HG02938 (cell line): Measurements from ENCODE around the gene MRGPRX4.
"Not testable (repeated sequence)": the region's sequence is repeated elsewhere in the genome, so short reads cannot be mapped to it uniquely, and the experiment has no call there.

Source experiments
- ATAC-seq: cut with Tn5 transposase; IDR thresholded peaks from one replicate; pipeline ENCODE4 v1.9.1; 2021; ENCODE audit warnings: mild to moderate bottlenecking, moderate library complexity; ENCODE audit not compliant: unreplicated experiment

Gene MRGPRX4

DNA sequence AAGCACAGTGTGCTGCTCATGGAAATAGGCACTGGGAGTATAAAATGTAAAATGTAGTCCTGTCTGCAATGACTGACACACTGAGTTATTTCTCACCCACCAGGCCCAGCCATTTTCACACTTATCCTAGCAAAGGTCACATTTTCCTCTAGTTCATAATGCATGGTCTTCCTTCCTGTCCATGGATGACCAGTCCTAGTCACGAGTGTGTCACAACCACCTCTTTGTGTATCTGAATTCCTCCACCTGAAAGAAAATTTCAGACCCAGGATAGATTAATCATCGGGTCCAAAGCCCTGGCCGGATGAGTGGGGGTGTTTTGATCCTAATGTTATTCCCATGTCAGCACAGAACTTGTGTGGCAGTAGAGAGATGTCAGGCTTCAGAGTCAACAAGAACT, at the start of gene MRGPRX4:
MRGPRX4 (plus strand) TSS at position 172 of the 400 bp plus-strand sequence. CDS start 420 bp downstream, outside the sequence.
- no peak for ATAC-seq

- not testable (repeated sequence) for ATAC-seq
These were observed 41.5 kb upstream of the MRGPRX4 start for GRCh38 chr11:18131115-18131514.

GRCh38 chr11:18132341-18132740, 40.3 kb upstream of the MRGPRX4 start, which contains the start of gene MRGPRX3:
Gene MRGPRX3, plus strand, starts transcription at chr11:18132571. Its CDS starts 4,632 bp downstream, at chr11:18137203.
- no peak for ATAC-seq

DNA sequence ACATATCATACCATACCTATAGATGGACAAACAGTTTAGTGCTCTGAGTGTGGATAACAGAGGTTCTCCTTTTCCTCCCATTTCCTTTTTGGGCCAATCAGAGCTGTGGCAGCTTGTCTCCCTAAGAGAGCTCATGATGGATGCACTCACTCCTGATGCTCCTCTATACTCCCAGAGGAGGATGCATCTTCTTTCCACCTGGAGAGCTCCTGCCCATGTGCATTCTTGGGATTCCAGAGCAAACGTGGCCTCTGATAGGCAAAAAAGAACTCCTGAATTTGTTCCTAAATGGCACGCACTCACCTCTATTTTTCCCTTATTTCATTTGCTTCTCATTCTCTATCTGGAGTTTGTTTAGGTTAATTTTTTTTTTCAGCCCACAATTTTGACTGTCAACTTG, 37.3 kb upstream of the MRGPRX4 start:
- no peak for ATAC-seq

GRCh38 chr11:18137186-18137800, 35.3 kb upstream of the MRGPRX4 start:
- ATAC-seq: no peak

- ATAC-seq: no peak
These were observed 32.5 kb upstream of the MRGPRX4 start for GRCh38 chr11:18140145-18140544.

GRCh38 chr11:18144243-18144642, 28.4 kb upstream of the MRGPRX4 start:
- no peak for ATAC-seq

- ATAC-seq: no peak
These were observed 27.6 kb upstream of the MRGPRX4 start for GRCh38 chr11:18145025-18145424.

DNA sequence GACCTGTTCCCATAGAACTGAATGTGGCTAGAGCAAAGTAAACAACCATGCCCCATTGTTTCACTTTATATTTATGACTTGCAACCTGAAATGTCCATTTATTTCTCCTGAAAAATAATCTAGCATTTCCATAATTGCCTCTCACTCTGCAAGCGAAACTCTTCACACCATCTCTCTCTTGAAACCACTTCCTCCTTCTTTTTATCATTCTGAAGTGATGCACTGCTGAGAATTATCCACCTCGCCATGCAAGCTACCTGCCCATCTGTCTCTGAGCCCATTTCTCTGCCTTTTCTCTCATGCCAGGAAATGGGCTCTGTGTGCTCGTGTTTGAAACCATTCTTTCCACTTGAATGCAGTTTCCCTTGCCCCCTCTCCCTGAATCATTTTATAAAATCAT, 26.8 kb upstream of the MRGPRX4 start:
- ATAC-seq: no peak

DNA sequence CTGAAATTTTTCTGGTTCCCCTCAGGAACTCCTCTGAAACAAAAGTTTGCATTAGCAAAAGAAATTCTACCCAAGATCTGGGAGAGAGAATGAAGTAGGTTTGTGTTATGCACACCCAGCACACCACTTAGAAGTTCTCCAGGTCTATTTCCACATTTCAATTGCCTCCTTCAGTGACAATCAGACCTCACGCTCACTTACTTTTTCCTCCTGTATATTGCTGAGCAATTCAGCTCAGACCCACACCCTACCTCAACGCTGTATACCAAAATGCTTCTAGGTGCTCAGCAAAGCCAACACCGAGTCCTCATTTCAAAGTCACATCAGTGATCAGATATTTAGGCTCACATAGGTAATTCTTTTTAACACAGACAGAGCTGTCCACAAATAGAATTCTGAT, 21.1 kb upstream of the MRGPRX4 start:
- ATAC-seq: no peak

- ATAC-seq: no peak
These were observed 4.3 kb upstream of the MRGPRX4 start for GRCh38 chr11:18168372-18168771.

DNA sequence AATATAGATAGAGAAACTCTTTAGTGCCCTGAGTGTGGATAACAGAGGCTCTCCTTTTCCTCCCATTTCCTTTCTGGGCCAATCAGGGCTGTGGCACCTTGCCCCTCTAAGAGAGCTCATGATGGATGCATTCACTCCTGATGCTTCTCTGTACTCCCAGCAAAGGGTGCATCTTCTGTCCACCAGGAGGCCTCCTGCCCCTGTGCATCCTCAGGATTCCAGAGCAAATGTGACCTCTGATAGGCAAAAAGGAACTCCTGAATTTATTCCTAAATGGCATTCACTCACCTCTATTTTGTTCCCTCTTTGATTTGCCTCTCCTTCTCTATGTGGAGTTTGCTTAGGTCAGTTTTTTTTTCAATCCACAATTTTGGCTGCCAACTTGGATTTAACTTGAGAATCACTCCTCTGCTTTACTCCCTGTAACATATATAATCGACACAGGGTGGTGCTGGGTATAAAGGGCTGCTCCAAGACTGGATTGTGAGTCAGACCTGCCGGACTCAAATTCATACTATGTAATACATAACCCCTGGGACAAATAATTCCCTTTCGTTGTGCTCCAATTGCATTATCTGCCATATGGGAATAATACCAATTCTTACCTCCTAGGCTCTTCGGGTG, 1.1 kb upstream of the MRGPRX4 start:
- ATAC-seq: no peak

GRCh38 chr11:18173225-18173866, 709 bp downstream of the MRGPRX4 start:
- no peak for ATAC-seq

- no peak for ATAC-seq
These were observed 16.2 kb downstream of the MRGPRX4 start for GRCh38 chr11:18188796-18189195.

DNA sequence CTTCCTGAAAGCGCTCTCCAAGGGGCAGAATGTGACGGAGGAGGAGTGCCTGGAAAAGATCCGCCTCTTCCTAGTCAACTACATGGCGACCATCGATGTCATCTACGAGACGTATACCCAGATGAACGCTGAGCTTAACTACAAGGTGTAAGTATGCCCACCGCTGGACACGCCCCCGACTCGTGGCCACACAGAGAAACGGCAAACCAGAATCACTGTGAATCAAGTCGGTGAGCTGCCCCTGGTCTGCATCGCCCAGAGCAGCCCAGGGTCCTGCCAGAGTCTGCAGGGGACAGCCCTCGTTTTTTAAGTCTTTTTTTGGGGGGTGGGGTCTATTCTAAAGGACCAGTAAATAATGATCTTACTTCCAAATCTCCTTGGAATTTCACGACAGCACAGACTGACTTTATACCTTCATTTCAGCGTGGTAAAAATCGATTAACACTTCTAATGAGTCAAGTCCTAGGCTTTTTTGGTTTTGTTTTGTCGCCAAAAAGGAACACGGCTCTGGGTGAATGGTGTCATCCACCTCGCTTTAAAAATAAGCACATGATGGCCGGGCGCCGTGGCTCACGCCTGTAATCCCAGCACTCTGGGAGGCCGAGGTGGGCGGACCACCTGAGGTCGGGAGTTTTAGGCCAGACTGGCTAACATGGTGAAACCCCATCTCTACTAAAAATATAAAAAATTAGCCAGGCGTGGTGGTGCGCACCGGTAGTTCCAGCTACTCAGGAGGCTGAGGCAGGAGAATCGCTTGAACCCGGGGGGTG, 17.0 kb downstream of the MRGPRX4 start:
- not testable (repeated sequence) for ATAC-seq

DNA sequence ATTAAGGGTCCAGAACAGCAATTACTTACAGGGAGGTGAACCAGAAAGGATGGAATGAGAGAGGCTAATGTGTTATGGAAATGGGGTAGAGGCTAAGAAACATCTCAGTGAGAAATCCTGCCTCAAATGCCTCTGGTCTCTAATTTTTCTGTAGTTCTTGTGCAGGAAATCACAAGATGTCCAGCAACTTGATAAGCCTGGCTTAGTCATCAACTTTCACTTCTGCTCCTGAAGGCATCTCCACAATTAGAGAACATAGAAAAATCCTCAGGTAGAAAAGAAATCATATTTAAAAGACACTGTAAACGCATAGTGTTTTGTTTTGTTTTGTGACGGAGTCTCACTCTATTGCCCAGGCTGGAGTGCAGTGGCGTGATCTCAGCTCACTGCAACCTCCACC, 18.7 kb downstream of the MRGPRX4 start:
- ATAC-seq: no peak

GRCh38 chr11:18193010-18193409, 20.4 kb downstream of the MRGPRX4 start:
- no peak for ATAC-seq

DNA sequence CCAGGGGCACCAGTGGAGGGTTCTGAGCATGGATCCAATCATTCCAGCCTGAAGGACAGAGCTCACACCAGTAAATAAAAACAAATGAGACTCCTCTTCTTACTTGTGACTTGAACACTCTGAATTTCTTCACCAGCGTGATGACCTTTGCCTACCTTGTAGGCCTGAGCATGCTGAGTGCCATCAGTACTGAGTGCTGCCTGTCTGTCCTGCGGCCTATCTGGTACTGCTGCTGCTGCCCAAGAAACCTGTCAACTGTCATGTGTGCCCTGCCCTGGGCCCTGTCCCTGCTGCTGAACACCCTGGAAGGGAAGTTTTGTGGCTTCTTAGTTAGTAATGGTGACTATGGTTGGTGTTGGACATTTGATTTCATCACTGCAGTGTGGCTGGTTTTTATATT, 23.9 kb downstream of the MRGPRX4 start:
- no peak for ATAC-seq

- ATAC-seq: not testable (repeated sequence)
These were observed 25.1 kb downstream of the MRGPRX4 start for GRCh38 chr11:18197738-18198137.

DNA sequence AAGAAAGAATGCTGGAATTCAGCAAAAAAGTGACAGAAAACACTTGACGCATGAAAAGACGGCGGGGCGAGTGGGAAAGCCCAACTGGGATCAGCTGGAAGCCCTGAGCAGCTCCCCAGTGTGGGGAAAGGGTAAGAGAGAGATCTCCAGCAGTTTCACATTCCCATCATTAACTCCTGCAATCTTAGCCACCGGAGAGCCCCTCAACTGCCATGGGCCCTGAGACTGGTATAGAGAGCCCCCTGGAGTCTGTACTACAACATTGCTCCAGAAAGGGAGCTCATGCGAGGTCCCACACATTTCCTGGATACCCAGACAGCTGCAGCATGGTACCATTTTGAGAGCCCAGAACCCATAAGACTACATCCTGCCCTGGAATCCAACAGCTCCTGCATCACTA, 31.1 kb downstream of the MRGPRX4 start:
- no peak for ATAC-seq

DNA sequence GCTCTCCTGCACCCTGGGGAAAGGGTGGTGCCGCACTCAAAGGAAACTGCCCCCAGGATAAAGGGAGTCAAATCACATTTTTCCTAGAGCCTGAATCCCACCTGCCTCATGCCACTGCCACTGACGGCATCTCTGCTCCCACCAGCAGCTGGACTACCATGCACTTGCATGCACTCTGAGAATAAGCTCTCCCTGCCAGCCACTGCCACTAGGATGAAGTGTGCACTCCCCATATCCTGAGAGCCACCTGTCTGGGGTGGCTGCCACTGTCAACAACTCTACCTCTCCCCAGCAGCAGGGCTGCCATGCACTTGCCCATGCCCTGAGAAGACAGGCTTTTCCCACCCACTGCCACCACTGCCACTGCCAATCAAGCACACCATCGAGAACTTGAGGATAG, 31.6 kb downstream of the MRGPRX4 start:
- no peak for ATAC-seq
